HG03521 (cell line): ENCODE results near the gene RRAD.
"Not testable (repeated sequence)": the region's sequence is repeated elsewhere in the genome, so short reads cannot be mapped to it uniquely, and the experiment has no call there.

Experiments used
- ATAC-seq: cut with Tn5 transposase; IDR thresholded peaks from one replicate; pipeline ENCODE4 v1.9.1; 2021; ENCODE audit warnings: mild to moderate bottlenecking, moderate library complexity; ENCODE audit not compliant: unreplicated experiment

Gene RRAD

DNA sequence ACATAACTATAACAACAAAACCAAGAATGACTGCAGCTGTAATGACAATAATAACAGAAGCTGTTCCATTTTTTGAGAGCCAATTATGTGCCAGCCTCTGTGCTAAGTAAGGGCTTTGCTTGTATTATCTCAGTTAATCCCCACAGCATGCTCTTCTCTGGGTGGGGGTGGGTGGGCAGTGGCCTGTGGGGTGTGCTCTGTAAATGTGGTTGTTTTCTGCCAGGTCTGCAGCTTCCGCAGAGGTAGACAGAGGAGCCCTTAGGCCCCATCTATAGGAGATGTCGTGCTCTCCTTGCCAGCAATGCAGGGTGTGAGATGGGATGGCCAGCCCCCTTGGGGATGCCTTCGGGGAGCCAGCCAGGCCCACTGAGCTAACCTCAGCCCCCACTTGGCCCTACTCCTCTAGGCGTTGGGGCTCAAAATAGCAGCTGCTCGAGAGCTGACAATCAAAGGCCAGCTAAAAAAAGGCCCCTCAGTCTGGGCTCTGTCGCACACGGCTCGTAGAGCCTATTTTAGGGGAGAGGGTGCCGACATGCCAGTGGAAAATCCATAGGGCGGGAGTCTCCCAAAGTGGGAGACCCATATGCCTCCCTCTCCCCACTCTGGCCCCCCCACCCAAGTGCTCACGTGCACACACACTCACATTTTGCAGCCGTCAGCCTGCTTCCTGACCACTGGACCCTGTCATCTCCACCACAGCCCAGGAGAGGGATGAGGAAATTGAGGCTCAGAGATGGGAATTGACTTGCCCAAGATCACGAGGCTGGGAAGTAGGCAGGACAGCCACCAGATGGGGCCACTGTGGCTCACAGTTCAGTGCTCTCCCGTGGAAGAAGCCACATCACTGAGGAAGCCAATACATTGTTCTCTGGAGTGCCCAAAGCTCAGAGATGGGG lies 22.4 kb downstream of the RRAD start:
- ATAC-seq, result no peak

DNA sequence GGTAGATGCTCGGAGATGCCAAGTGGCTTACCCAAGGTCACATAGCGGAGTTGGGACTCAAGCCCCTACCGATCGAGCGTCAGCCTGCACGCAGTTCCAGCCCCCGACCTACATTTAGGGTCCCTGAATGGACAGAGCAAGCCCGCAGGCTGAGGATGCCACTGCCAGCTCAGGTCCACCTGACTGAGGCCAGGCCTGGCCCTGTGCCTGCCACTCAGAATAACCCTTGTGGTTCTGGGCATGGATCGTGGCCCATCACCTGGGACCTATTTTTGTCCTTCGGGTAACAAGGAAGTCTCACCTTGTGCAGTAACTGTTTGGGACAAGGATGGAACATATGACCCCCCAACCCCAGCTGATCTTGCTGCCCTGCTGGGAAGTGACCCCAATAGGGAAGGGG lies 23.7 kb downstream of the RRAD start:
- ATAC-seq, result no peak

DNA sequence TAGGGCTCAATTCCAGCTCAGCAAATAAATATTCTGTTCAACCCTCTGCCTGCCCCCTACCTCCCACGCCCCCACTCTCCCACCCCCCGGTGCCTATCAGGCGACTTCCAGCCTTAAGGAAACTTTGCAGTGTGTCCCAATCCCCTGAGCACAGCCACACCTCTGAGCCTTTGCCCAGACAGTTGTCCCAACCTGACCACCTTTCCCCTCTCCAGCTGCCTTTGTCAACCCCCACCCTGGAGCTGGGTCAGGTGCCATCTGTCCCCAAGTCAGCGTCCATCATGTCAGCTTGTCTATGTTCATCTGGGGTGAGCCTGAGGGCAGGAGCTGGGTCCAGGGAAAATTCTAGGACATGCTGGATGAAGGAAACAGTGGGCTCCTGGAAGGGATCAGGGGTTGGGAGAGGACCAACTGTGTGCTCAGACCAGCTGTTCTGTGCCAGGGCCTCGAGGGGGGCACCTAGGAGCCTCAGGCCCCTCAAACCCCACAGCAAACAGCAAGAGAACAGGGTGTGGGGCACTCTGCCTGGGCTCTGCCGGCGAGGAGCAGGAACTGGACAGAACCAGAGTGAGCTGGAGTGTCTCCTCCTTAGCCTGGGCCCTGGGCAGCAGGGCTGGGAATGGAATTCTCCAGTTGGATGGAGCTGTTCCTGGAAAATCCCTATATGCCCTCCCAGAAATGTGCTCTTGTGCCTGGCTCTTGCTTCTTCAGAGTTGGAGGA lies 24.5 kb downstream of the RRAD start:
- ATAC-seq, result no peak

DNA sequence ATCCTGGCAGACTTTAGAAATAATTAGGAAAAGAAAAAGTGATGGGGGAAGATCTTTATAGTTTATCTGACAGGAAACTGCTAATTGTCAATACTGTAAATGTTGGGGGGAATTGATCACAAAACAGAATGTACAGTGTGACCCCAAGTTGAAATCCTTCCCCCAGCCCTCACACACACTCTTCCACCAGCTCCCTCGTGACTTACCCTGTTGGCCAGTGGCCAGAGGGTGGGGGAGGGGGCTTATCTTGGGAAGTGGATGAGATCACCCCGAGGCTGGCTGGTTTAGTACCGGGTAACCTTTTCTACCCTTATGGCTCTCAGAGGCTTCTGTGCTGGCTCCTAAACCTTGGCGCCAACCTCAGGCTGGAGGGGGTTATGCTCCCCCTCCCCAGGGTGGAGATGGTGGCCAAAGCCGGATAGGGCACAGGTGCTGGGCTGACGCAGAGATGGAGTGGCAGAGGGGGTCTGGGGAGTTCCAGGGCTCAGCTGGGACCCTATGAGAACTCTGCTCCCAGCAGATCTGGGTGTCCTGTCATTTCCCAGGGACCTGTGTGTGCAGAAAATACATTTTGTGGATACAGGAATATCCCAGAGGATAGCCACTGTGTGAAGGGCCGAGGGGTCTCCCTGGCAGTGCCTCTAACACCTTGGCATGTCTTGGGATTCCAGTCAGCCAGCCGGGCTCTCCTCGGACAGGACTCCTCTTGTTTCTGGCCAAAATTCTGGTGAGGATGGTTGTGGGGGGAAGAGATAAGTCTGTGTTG lies 25.2 kb downstream of the RRAD start:
- no peak for ATAC-seq

DNA sequence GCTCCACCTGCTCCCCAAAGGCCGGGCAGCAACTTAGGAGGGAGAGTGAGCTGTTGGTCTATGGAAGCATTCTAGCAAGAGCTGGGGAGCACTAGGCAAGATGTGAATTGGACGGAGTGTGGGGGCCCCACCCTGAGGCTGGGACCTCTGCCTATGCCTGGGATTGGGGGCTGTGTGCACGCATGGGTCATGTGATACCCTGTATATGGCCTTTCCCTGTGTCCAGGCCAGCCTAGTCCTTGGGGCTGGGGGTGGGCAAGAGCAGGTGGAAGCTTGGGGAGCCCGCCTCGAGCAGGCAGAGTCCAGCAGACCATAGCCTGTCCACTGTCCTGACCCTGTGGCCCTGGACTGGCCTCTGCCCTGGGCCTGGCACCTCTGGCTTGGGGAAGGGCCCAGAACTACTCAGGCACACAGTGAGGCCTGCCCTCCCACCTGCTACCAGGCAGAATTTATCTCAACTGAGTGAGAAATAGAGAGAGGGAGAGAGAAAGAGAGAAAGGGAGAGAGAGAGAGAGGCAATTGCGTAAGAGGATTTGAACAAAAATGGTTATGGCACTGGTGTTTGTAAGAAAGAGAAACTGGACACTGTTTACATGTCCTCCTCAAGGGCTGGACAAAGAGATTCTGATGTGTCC lies 25.9 kb downstream of the RRAD start:
- ATAC-seq, result no peak

DNA sequence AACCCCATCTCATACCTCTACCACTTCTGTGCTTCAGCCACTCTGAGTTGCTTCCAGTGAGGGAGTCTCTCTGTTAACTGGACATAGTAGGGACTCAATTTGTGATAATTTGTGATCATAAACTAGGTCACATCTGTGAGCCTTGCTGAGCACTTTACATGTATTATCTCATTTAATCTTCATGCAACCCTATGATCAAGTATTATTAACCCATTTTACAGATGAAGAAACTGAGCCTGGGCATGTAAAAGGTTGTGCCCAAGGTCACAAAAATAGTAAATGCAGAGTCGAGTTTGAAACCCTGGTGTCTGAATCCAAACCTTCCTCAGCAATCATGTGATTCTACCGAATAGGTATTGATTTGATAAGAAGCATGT lies 26.4 kb downstream of the RRAD start:
- no peak for ATAC-seq

DNA sequence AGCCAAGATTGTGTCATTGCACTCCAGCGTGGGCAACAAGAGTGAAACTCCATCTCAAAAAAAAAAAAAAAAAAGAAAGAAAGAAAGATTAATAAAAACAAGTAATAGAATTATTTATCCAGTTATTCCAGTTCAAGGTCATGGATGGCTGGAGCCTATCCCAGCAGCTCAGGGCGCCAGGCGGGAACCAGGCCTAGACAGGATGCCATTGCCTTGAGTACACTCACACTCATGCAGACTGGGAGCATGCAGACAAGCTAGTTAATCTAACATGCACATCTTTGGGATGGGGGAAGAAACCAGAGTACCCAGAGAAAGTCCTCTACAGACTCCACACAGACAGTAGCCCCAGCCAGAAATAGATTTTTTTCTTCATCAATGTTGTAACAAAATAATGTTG lies 27.1 kb downstream of the RRAD start:
- ATAC-seq, result no peak

DNA sequence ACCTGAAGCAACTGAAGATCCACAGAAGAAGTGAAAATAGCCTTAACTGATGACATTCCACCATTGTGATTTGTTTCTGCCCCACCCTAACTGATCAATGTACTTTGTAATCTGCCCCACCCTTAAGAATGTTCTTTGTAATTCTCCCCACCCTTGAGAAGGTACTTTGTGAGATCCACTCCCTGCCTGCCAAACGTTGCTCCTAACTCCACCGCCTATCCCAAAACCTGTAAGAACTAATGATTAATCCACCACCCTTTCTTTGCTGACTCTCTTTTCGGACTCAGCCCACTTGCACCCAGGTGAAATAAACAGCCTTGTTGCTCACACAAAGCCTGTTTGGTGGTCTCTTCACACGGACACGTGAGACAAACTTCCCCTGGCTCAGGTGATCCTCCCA lies 28.7 kb downstream of the RRAD start:
- ATAC-seq, result not testable (repeated sequence)

DNA sequence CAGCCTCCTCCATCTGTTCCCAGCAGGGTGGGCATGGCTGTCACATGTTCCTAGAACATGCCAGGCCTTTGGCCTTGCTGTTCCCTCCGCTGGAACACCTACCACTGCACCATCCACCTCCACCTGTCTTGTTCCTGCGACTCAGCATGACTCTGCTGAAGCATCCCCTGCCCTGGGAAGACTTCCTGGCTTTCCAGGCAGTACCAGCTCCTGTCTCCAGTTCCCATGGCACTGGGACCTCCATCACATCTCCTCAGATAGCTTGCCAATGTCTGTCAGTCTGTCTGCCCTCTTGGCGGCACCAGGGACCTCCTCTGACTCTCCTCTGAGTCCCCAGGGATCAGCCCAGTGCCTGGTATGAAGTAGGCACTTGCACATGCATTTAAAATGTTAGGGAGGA lies 29.3 kb downstream of the RRAD start:
- no peak for ATAC-seq

DNA sequence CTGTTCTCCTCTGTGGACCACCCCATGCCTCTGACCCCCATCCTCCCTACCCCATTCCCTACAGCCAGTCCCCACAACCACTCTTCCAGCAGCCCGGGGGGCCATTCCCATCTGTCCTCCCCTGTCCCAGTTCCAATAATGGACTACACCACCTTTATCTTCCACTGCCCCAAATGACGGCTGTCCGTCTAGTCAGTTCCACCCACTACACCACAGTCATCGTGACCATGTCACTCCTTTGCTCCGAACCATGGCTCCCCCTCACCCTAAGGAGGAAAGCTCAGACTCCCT lies 29.7 kb downstream of the RRAD start:
- ATAC-seq, result no peak

DNA sequence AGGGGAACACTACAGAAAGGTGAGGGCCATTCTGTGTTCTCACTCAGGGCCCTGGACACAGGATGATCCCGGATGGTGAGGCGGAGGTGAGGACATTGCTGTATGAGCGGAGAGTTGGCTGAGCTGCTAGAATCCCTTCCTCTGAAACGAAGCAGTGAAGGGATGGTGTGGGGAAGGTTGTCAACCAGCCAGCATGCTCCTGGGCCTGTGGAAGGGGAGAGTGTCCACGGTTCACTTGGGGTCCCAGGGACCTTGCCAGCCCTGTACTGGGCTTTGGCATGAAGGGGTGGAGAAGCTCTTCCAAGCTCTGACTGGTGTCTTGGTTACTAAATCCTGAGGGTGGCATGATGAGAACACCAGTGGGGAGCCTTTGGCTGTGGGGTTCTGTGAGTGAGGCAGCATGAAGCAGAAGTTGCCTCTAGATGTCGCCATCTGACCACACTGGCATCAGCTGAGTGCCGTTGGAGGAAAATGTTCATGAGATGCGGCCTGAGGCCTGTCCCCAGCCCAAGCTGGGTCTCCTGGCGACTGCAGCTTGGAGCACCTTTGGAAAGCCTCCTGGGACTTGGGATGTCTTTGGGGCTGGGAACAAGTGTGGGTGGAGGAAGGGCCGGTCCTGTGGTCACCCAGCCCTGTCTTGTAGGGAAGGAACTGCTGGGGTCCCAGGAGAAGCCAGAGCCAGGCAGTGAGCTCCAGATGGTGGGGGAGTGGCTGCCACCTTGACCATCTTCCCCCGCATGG lies 30.2 kb downstream of the RRAD start:
- ATAC-seq, result no peak

DNA sequence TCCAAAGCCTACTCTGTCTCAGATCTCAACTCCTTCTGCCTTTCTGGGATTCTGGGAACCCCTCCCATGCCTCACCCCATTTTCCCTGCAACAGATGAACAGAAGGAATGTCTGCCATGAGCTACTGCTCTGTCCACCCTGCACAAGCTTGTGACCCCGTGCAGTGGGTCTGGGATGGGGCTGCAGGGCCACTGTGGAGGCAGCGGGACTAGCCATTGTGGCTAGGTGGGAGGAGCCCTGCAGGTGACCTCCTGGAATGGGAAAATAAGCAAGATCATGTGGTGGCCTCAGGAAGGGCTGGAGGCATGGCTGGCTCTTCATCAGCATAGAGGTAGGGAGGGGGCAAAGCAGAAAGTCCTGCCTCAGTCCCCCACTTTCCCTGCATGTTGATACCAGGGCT lies 31.3 kb downstream of the RRAD start:
- ATAC-seq, result no peak

DNA sequence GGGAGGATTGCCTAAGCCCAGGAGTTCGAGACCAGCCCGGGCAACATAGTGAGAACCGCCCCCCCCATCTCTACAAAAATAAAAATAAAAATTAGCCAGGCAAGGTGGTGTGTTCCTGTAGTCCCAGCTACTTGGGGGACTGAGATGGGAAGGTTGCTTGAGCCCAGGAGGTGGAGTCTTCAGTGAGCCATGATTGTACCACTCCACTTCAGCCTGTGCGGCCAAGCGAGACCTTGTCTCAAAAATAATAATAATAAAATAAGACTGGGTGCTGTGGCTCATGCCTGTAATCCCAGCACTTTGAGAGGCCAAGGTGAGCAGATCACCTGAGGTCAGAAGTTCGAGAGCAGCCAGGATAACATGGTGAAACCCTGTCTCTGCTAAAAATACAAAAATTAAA lies 33.5 kb downstream of the RRAD start:
- ATAC-seq, result no peak

DNA sequence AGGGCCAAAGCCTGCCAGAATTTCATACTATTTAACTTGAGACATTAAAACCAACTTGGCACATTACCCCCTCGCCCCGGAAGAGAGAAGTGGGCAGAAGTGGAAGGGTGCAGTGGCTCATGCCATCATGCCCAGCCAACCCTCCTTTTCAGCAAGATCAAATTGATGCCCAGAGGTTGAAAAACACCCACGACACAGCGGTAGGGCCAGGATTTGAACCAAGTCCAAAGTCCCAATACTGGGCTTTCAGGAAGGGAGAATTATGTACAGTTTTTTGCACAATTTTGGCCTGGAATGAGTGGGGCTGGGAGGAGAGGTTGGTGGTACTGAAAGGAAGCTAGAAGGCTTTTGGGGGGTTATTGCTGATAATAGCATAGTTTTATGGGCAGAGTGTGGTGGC lies 34.0 kb downstream of the RRAD start:
- ATAC-seq, result no peak

DNA sequence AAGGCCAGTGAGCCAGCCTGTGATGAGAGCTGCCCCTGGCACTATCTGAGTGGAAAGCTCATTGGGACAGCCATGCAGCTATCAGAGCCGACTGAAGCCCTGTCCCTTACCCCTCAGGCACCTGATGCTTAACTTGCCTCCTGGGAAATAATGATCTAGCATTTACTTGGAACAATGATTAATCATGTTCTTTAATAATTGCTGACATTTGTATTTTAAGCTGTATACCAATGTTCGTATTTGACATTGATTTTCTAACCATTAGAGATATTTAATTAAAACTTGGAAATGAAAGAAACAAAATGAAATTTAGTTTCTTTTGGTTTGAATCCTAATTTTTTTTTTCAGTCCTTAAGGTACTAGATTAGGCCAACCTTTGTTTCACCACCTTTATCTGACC lies 34.5 kb downstream of the RRAD start:
- ATAC-seq, result no peak

DNA sequence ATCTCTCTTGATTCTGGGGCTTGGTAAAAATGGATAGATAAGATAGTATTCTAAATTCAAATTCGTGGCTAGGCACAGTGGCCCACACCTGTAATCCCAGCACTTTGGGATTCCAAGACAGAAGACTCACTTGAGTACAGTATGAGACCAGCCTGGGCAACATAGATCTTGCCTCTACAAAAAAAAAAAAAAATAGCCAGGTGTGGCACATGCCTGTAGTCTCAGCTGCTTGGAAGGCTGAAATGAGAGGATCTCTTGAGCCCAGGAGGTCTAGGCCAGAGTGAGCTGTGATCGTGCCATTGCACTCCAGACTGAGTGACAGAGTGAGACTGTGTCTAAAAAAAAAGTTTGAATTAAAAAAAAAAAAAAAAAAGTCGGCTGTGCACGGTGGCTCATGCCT lies 35.7 kb downstream of the RRAD start:
- no peak for ATAC-seq

DNA sequence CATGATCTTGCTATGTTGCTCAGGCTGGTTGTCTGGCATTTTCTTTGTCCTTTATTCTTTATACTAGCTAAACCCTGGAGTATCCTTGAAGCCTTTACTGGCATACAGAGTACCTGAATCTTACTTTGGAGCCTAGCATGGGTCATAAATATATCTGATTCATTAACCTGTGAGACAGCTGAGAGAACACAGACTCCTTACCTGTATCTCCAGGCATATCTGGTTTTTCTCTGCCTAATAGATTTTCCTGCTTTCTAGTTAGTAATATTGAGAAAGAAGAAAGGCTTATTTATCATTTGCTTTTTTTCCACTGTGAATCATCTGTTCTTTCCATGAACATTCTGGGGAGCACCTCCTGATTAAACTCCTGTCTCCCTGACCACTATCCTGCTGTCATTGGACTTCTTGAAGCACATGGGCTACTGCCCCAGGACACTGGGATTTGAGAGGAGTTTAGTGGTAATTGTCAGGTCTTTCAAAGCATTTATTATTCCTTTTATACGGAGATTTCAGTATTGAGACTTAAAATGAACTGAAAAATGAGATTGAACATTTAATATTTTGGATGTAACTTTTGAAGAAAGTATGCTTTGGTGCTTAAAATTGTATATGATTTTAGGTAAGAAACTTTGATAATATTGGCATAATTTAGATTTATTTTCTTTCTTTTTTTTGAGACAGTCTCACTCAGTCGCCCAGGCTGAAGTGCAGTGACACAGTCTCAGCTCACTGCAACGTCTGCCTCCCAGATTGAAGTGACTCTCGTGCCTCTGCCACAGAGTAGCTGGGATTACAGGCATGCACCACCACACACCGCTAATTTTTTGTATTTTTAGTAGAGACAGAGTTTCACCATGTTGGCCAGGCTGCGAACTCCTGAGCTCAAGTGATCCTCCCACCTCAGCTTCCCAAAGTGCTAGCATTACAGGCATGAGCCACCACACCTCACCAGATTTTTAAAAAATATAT lies 36.4 kb downstream of the RRAD start:
- ATAC-seq, result no peak

DNA sequence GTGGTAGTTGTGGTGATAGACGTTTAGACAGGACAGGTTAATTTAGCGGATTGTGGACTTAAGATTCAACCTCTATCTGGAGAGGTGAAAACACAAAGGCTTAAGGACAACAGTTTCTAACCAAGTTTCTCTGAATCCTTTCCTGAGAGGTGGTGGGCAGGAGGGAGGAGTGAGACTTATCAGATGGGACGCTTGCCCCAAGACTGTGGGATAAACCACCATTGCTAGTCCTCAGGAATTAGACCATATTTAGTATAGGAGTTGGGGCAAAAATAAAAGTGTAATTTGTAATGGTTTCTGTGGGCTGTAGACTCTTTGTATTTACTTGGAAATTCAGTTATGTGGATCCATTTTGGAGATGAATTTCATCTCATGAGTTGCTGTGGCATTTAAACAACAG lies 38.4 kb downstream of the RRAD start:
- ATAC-seq, result no peak

DNA sequence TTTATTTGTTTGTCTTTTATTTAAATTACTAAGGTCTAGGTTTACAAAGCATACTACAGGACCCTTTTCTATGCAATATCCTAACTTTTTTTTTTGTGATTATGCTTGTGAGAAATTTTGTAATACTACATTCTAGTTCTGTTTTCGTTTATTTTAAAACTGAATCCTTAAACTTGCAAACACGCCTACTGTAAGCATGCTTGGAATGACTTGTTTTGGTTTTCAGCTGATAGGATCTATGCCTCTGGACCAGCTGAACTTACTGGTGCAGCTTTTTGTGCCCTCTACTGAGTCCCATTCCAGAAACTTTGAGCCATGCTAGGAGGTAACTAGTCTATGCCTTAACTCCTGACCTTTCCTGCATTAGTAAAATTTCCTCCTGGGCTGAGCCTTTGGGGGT lies 39.0 kb downstream of the RRAD start:
- no peak for ATAC-seq

DNA sequence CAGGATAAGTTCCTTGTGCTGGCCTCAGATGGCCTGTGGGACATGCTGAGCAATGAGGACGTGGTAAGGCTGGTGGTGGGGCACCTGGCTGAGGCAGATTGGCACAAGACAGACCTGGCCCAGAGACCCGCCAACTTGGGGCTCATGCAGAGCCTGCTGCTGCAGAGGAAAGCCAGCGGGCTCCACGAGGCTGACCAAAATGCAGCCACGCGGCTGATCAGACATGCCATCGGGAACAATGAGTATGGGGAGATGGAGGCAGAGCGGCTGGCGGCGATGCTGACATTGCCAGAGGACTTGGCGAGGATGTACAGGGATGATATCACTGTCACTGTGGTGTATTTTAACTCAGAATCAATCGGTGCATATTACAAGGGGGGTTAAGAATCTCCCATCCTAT lies 39.8 kb downstream of the RRAD start:
- no peak for ATAC-seq
